ENCODE measurements around the gene TCF4.

GRCh38 chr18:55584201-55584600 lies 3.8 kb downstream of the TCF4 start:
- no peak for TF ChIP-seq CTCF (IDR thresholded peaks at IDR 0.05; ENCODE audit: low read depth, low read length, poor library complexity, severe bottlenecking)
- no peak for TF ChIP-seq EZH2phosphoT487 (IDR thresholded peaks at IDR 0.05; ENCODE audit: borderline replicate concordance, low read length)

Measured in DOHH2 (cell line).